ENCODE results near the gene SPTB.

DNA sequence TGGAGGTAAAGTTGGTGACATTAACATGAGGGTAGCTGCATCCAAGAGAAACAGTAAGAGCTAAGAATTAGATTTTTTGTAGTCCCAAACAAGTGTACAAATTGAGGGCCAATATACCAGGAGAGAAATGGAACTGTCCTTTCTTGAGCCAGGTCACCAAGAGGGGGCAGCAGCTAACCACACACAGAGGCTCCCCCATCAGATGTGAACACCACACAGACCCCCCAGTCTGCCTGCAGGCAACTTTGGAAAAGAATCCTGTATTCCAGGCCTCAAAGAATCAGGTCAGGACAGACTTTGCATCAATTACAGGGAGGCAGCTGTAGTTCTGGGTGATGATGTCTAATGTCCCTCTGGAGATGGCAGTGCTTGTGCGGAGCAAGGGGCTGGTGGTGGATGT, 77.9 kb downstream of the SPTB start:
- TF ChIP-seq, protein P1, sequence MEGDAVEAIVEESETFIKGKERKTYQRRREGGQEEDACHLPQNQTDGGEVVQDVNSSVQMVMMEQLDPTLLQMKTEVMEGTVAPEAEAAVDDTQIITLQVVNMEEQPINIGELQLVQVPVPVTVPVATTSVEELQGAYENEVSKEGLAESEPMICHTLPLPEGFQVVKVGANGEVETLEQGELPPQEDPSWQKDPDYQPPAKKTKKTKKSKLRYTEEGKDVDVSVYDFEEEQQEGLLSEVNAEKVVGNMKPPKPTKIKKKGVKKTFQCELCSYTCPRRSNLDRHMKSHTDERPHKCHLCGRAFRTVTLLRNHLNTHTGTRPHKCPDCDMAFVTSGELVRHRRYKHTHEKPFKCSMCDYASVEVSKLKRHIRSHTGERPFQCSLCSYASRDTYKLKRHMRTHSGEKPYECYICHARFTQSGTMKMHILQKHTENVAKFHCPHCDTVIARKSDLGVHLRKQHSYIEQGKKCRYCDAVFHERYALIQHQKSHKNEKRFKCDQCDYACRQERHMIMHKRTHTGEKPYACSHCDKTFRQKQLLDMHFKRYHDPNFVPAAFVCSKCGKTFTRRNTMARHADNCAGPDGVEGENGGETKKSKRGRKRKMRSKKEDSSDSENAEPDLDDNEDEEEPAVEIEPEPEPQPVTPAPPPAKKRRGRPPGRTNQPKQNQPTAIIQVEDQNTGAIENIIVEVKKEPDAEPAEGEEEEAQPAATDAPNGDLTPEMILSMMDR (IDR thresholded peaks at IDR 0.05): peak; percentile 65
- TF ChIP-seq POLR2AphosphoS5 (IDR thresholded peaks at IDR 0.05; ENCODE audit: low read depth, low read length) (no peak), SIN3A (IDR thresholded peaks at IDR 0.05; ENCODE audit: borderline replicate concordance, insufficient read depth, low read depth, low read length) (no peak), TCF7L2 (IDR thresholded peaks at IDR 0.05; ENCODE audit: low read depth, low read length) (no peak)
- TF ChIP-seq, protein P2, sequence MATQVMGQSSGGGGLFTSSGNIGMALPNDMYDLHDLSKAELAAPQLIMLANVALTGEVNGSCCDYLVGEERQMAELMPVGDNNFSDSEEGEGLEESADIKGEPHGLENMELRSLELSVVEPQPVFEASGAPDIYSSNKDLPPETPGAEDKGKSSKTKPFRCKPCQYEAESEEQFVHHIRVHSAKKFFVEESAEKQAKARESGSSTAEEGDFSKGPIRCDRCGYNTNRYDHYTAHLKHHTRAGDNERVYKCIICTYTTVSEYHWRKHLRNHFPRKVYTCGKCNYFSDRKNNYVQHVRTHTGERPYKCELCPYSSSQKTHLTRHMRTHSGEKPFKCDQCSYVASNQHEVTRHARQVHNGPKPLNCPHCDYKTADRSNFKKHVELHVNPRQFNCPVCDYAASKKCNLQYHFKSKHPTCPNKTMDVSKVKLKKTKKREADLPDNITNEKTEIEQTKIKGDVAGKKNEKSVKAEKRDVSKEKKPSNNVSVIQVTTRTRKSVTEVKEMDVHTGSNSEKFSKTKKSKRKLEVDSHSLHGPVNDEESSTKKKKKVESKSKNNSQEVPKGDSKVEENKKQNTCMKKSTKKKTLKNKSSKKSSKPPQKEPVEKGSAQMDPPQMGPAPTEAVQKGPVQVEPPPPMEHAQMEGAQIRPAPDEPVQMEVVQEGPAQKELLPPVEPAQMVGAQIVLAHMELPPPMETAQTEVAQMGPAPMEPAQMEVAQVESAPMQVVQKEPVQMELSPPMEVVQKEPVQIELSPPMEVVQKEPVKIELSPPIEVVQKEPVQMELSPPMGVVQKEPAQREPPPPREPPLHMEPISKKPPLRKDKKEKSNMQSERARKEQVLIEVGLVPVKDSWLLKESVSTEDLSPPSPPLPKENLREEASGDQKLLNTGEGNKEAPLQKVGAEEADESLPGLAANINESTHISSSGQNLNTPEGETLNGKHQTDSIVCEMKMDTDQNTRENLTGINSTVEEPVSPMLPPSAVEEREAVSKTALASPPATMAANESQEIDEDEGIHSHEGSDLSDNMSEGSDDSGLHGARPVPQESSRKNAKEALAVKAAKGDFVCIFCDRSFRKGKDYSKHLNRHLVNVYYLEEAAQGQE (IDR thresholded peaks at IDR 0.05; ENCODE audit: insufficient read depth in 1 of 2, low read depth in 2 of 2, low read length in 1 of 2): no peak
